Erythroblast (primary cell): ENCODE data around the gene SLC24A3.

Experiments
- GATA1 ChIP-seq: IDR thresholded peaks from 2 replicates; pipeline ENCODE4 v1.6.1; 2011; ENCODE audit warnings: low read depth, mild to moderate bottlenecking, control low read depth, low read length, moderate library complexity
- POLR2A ChIP-seq: IDR thresholded peaks from 2 replicates; pipeline ENCODE4 v1.6.1; 2011; ENCODE audit warnings: mild to moderate bottlenecking, low read length

GRCh38 chr20:19620446-19620845 is 408.0 kb downstream of the SLC24A3 start:
- TF ChIP-seq POLR2A (no peak), GATA1 (no peak)
